ENCODE data around the gene CISTR.
A peak's percentile ranks its signal among the peaks of the same experiment; 100 is the strongest.
"Not testable (repeated sequence)": the region's sequence is repeated elsewhere in the genome, so short reads cannot be mapped to it uniquely, and the experiment has no call there.

CISTR gene

GRCh38 chr12:53718567-53718966 is 33.2 kb downstream of the CISTR start:
- DNase-seq, result not testable (repeated sequence)

DNA sequence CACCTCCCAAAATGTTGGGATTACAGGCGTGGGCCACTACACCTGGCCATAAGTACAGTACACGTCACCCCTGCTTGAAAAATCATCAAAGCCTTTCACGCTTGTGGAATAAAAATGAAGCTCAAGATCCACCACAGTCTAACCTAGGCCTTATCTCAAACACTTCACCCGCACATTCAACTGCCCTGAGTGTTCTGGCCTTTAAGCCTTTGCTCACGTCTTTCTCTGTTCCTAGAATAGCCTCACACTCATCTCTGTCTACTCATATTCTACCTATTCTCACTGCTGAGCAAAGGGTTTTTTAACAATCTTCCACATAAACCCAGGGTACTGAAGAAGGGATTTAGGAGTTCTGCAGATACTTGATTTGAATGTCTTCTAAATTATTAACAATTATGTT is 34.5 kb downstream of the CISTR start:
- DNase-seq, result no peak

DNA sequence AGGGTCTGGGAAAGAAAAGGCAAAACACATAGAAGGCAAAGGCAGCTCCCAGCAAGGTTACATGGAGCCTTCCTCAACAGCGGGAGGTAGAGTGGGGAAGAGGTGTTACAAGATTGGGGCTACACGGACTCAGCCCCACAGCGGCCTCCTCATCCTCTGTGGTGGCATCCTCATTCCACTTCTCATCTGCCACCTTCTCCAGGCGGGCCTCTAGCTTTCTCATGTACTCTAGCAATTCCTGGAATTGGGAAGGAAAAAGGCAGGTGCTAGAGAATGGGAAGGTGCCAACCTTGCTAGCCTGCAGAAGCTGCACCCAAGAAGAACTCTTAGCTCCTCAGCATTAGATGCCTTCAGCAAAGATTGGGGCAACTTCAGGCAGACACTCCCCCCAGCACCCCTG is 37.8 kb downstream of the CISTR start:
- no peak for DNase-seq

- DNase-seq, result no peak
These were observed 38.3 kb downstream of the CISTR start for GRCh38 chr12:53713516-53713915.

DNA sequence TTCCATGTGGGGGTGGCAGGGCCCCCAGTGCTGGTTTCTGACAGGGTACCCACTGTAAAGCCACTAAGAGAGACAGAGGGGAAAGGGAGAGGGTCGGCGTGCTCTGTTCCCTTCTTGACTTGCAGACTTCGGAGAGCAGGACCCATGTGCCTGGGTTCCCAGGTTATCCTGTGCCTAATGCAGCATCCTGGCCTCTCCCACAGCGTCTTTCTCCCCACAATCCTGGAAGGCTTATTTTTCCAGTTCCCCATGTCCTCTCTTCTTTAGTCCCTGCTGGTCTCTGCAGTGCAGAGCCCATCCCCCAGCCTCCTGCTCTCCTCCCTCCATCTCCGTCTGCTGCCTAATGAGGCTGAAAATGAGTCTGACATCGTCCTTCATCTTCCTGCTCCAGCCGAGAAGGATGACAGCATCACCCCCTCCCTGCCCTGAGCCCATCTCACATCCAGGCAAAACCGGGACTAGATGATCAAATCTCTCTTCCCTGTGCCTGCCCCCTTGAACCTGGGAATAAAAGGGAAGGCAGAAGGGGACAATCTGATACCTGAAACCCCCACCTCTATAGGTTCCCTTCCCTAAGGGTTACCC is 39.6 kb downstream of the CISTR start:
- DNase-seq, result no peak

GRCh38 chr12:53710091-53710490 is 41.7 kb downstream of the CISTR start:
- DNase-seq, result no peak

GRCh38 chr12:53709671-53710070 is 42.1 kb downstream of the CISTR start:
- DNase-seq, result no peak

DNA sequence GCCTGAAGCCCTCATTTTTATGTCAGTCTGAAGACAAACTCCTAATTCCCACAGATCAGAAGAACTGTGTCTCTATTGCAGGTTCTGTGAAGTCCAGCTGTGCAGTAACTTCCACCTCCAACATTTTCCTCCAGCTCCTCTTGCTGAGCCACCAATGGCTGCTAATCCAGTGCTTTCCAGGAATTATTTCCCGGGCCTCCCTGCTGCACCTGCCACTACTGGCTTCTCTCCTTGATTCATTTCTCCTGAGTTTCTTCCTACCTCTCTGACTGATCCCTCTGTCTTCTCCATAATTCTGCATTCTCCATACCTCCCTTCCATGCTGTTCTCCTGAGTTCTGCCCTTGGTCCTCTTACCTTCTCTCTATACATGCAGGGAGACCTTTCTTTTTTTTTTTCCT is 45.7 kb downstream of the CISTR start:
- no peak for DNase-seq

GRCh38 chr12:53703756-53704155 is 48.0 kb downstream of the CISTR start:
- DNase-seq, result no peak

GRCh38 chr12:53701518-53702264 is 50.1 kb downstream of the CISTR start:
- DNase-seq, result peak; percentile 91

- no peak for DNase-seq
These were observed 51.2 kb downstream of the CISTR start for GRCh38 chr12:53700567-53700966.

GRCh38 chr12:53699678-53700025 is 52.1 kb downstream of the CISTR start:
- no peak for DNase-seq

- no peak for DNase-seq
These were observed 52.7 kb downstream of the CISTR start for GRCh38 chr12:53698948-53699677.

- DNase-seq, result no peak
These were observed 55.0 kb downstream of the CISTR start for GRCh38 chr12:53696655-53697331.
